SK-N-SH treated with all-trans-retinoic acid at 6 μM for 48 hours (cell line): ENCODE measurements around the gene JPH3.

Experiments
- ARNTL ChIP-seq: fragments of 450-650 bp; formaldehyde crosslinking; IDR thresholded peaks from 2 replicates; pipeline ENCODE4 v1.5.0; 2020; ENCODE audit warnings: low read depth, mild to moderate bottlenecking, moderate library complexity, borderline replicate concordance
- BACH2 ChIP-seq: fragments of 250-450 bp; sonication (Bioruptor Pico); IDR thresholded peaks from 2 replicates; pipeline ENCODE4 v1.9.0; 2021; ENCODE audit warnings: mild to moderate bottlenecking, borderline replicate concordance
- CSDC2 ChIP-seq: fragments of 250-450 bp; sonication (Bioruptor Pico); IDR thresholded peaks from 2 replicates; pipeline ENCODE4 v1.5.0; 2020; ENCODE audit warnings: mild to moderate bottlenecking, moderate library complexity
- ESRRG ChIP-seq: fragments of 250-450 bp; sonication (Bioruptor Pico); IDR thresholded peaks from 2 replicates; pipeline ENCODE4 v1.6.1; 2021; ENCODE audit warnings: mild to moderate bottlenecking
- GLIS3 ChIP-seq: fragments of 250-450 bp; sonication (Bioruptor Pico); IDR thresholded peaks from 2 replicates; pipeline ENCODE4 v1.5.0; 2020; ENCODE audit warnings: mild to moderate bottlenecking, moderate library complexity
- ISL1 ChIP-seq: fragments of 250-450 bp; sonication (Bioruptor Pico); IDR thresholded peaks from 2 replicates; pipeline ENCODE4 v2.1.2; 2022; ENCODE audit warnings: mild to moderate bottlenecking, moderate library complexity
- OSR1 ChIP-seq: fragments of 250-450 bp; sonication (Bioruptor Pico); IDR thresholded peaks from 2 replicates; pipeline ENCODE4 v1.8.0; 2022; ENCODE audit warnings: moderate library complexity, mild to moderate bottlenecking, inconsistent platforms
- ZFP3 ChIP-seq: fragments of 250-450 bp; sonication (Bioruptor Pico); IDR thresholded peaks from 2 replicates; pipeline ENCODE4 v1.5.0; 2020; ENCODE audit warnings: mild to moderate bottlenecking, moderate library complexity
- ZFP30 ChIP-seq: fragments of 450-650 bp; formaldehyde crosslinking; IDR thresholded peaks from 2 replicates; pipeline ENCODE4 v1.5.0; 2022; ENCODE audit warnings: mild to moderate bottlenecking, moderate library complexity
- TF ChIP-seq, protein P1 (sequence below): fragments of 250-450 bp; sonication (Bioruptor Pico); IDR thresholded peaks from 2 replicates; pipeline ENCODE4 v1.8.0; 2021; ENCODE audit warnings: low read depth, mild to moderate bottlenecking, moderate library complexity, borderline replicate concordance
- TF ChIP-seq, protein P2 (sequence below): fragments of 250-450 bp; sonication (Bioruptor Pico); IDR thresholded peaks from 2 replicates; pipeline ENCODE4 v1.8.0; 2020; ENCODE audit warnings: mild to moderate bottlenecking, moderate library complexity, borderline replicate concordance
- TF ChIP-seq, protein P3 (sequence below): fragments of 250-450 bp; sonication (Bioruptor Pico); IDR thresholded peaks from 2 replicates; pipeline ENCODE4 v1.5.1; 2021; ENCODE audit warnings: mild to moderate bottlenecking, moderate library complexity

DNA sequence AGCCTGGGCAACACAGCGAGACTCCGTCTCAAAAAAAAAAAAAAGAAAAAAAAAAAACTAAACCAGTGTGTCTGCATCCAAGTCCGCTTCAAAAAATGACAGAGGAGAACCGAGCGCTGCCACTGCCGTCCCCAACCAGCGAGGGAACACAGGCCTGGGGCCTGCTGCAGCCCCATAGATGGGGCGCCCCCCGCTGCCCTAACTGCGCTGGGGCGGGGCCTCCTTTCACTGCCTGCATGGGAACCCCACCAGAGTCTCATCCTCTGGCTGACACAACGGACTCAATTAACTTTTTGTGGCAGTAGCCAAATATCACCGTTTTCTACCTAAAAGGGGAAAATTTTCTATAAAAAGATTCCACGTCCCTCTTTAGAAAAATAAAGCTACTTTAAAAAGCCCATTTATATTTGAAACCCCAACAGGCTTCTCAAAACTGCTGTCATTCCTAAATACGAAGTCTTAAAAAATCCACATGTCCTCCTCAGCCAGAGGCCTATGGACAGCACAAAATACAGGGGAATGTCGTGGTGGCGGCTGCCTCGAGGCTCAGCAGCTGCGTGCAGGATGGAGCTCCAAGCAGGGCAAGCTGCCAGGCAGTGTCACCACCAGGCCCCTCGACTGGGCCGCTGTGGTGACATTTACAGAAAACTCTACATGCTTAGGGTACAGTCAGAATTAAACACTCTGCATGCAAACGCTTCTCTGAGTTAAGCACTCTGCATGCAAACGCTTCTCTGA is 133.1 kb downstream of the JPH3 start:
- TF ChIP-seq BACH2 = no peak
- TF ChIP-seq, protein P1, sequence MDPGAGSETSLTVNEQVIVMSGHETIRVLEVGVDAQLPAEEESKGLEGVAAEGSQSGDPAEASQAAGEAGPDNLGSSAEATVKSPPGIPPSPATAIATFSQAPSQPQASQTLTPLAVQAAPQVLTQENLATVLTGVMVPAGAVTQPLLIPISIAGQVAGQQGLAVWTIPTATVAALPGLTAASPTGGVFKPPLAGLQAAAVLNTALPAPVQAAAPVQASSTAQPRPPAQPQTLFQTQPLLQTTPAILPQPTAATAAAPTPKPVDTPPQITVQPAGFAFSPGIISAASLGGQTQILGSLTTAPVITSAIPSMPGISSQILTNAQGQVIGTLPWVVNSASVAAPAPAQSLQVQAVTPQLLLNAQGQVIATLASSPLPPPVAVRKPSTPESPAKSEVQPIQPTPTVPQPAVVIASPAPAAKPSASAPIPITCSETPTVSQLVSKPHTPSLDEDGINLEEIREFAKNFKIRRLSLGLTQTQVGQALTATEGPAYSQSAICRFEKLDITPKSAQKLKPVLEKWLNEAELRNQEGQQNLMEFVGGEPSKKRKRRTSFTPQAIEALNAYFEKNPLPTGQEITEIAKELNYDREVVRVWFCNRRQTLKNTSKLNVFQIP (CRISPR knock-in tag) = no peak
- TF ChIP-seq ZFP3 (CRISPR knock-in tag) = no peak
- TF ChIP-seq GLIS3 (CRISPR knock-in tag) = no peak
- TF ChIP-seq ARNTL (CRISPR knock-in tag) = no peak
- TF ChIP-seq, protein P2, sequence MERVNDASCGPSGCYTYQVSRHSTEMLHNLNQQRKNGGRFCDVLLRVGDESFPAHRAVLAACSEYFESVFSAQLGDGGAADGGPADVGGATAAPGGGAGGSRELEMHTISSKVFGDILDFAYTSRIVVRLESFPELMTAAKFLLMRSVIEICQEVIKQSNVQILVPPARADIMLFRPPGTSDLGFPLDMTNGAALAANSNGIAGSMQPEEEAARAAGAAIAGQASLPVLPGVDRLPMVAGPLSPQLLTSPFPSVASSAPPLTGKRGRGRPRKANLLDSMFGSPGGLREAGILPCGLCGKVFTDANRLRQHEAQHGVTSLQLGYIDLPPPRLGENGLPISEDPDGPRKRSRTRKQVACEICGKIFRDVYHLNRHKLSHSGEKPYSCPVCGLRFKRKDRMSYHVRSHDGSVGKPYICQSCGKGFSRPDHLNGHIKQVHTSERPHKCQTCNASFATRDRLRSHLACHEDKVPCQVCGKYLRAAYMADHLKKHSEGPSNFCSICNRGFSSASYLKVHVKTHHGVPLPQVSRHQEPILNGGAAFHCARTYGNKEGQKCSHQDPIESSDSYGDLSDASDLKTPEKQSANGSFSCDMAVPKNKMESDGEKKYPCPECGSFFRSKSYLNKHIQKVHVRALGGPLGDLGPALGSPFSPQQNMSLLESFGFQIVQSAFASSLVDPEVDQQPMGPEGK = no peak
- TF ChIP-seq ZFP30 (CRISPR knock-in tag) = no peak
- no peak for TF ChIP-seq OSR1 (CRISPR knock-in tag)
- TF ChIP-seq ISL1 (CRISPR knock-in tag) = no peak
- TF ChIP-seq ESRRG (CRISPR knock-in tag) = no peak
- no peak for TF ChIP-seq CSDC2 (CRISPR knock-in tag)
- TF ChIP-seq, protein P3, sequence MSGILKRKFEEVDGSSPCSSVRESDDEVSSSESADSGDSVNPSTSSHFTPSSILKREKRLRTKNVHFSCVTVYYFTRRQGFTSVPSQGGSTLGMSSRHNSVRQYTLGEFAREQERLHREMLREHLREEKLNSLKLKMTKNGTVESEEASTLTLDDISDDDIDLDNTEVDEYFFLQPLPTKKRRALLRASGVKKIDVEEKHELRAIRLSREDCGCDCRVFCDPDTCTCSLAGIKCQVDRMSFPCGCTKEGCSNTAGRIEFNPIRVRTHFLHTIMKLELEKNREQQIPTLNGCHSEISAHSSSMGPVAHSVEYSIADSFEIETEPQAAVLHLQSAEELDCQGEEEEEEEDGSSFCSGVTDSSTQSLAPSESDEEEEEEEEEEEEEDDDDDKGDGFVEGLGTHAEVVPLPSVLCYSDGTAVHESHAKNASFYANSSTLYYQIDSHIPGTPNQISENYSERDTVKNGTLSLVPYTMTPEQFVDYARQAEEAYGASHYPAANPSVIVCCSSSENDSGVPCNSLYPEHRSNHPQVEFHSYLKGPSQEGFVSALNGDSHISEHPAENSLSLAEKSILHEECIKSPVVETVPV (CRISPR knock-in tag) = no peak
